SKM-1 treated with dmso at 0.1 percent for 144 hours (cell line): ENCODE results near the gene NELFCD.

Source experiments
- DNase-seq: peaks from one replicate; lab custom pipeline; 2025; ENCODE audit not compliant: unreplicated experiment; lab: John Stamatoyannopoulos, UW

Gene NELFCD

GRCh38 chr20:58993332-58994248, 12.5 kb downstream of the NELFCD start:
- DNase-seq, result no peak

DNA sequence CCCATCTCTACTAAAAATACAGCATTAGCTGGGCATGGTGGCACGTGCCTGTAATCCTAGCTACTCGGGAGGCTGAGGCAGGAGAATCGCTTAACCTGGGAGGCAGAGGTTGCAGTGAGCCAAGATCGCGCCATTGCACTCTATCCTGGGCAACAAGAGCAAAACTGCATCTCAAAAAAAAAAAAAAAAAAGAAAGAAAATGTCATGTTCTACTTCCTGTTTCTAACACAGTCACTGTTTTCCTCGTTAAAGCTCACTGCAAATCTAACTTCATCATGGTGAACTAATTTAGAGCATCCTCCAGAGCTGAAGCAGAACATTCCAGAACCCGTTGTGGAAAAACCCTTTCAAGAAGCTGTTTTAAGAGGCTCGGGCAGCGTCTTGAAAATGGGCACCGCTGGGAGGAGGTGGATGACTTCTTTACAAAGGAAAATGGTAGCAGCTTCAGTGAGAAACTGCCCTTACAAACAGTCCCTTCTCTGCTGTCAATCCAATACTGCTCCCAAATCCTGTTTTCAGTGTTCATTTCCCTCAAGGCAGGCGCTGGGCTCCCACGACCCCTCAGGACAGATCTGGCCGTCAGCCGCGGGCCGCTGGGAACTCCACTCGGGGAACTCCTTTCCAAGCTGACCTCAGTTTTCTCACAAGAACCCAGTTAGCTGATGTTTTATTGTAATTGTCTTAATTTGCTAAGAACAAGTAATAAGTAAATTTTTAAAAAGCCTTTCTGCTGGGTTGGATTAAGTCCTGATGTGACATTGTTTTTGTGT, 13.5 kb downstream of the NELFCD start:
- DNase-seq, result no peak

DNA sequence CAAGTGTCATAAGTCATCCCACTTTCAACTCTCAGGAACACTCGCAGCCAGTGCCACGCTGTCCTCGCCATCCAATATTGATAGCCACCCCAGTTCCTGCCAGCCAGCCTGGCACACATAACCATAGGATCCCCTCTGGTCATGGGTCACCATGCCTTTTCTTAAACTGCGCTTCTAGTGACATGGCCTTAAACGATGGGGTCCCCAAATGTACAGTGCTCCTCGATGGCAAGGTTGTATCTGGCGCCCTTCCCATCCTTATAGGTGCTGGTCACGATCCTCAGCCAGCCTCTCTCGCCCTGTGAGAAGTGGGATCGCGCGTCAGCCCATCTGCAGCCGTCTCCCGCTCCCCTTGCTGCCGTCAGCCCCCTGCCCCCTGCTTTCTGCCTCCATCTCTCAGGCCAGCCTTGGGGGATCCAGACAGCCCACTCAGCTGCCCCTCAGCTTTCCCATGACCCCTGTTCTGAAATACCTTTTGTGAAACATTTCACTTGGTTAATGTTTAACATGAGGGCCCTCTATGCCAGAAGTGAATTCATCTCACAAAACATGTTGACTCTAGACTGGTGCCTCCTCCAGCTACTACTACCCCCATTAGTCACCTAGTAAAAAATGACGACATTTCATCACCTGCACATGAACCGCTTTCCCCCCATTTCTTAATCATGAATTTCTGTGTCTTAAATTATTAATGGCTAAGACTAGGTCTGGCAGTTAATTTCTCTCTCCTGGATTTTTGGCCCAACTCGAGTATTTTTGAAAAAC, 14.6 kb downstream of the NELFCD start:
- DNase-seq, result no peak

- no peak for DNase-seq
Observed at GRCh38 chr20:58996226-58996611, 15.2 kb downstream of the NELFCD start.

- no peak for DNase-seq
Observed at GRCh38 chr20:58997141-58997770, 16.2 kb downstream of the NELFCD start.

GRCh38 chr20:58998656-58999055, 17.6 kb downstream of the NELFCD start:
- DNase-seq, result no peak

DNA sequence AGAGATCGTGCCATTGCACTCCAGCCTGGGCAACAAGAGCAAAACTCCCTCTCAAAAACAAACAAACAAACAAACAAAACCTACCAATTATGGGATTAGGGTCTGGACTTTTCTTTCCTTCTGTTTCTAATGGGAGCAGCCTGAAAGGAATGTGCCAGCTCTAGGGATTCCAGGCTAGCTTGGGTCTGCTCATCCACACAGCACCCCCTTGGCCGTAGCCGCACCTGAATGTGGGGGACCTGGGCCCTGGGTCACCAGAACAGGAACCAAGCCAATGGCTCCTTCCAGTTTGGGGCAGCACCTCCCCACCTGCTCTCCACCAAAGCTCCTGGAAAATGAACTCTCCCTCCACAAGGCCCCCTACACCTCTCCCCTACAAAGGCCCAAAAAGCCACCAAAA, 19.3 kb downstream of the NELFCD start:
- no peak for DNase-seq

DNA sequence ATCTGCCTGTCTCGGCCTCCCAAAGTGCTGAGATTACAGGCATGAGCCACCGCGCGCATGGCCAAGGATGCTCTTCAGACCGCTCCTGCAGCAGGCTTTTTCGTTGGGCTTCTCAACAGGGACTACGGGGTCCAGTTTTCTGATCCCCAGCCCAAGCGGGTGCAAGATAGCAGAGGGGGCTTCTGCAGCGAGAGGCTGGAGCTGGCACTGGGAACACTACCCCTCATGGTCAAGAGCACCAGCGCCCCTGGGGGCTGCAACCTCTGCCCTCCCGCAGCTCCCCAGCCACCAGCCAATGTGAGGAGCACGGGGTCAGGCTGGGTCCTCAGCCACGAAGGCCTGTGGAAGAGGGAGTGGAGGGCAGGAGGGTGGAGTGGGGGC, 20.0 kb downstream of the NELFCD start:
- DNase-seq, result no peak

DNA sequence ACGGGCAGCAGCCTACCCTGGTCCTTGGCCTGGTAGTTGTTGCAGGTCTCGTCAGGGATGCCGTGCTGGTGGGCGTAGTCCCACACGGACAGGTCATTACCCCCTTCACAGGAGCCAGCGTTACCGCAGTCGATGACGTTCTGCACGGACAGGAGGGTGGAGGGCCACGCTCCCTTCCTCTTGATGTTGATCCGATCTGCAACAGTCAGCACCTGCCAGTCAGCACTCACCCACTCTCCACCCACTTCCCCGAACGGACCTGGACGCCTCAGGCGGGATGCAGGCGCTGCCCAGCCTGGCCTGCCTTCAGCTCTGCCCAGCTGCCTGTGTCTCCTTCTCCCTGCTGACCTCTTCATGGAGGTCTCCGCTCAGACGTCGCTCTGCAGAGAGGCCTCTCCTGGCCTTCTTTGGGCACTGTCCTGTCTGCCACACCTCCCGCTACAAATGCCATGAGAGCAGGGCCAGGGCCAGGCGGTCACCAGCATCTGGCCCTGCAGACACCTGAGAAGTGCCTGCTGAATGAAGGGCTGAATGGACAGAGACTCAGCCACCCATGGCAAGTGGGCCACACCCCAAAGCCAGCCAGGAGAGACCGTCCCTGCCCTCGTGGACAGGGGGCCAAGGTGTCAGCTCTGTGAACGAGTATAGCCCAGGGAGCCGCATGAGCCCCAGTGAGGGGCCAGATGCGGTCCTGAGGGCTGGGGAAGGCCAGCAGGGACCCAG, 20.6 kb downstream of the NELFCD start:
- no peak for DNase-seq

- no peak for DNase-seq
Observed at GRCh38 chr20:59002388-59002787, 21.3 kb downstream of the NELFCD start.

GRCh38 chr20:59002874-59003399, 21.9 kb downstream of the NELFCD start:
- DNase-seq, result no peak

GRCh38 chr20:59003836-59004492, 22.9 kb downstream of the NELFCD start:
- DNase-seq, result no peak

DNA sequence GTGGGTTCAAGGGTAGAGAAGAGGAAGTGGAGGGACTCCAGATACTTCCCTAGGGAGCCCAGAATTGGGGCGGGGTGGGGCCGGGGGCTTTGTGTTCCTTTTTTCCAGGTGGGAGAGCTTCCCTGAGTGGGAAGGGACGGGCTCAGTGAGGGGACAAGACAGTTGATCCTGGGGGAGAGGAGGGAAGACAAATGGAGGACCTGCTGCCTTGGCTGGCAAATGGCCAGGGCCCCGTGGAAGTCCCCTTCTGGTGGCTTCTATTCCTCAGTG, 23.4 kb downstream of the NELFCD start:
- peak; percentile 52 for DNase-seq

- peak; percentile 76 for DNase-seq
Observed at GRCh38 chr20:59004763-59005522, 23.9 kb downstream of the NELFCD start.

DNA sequence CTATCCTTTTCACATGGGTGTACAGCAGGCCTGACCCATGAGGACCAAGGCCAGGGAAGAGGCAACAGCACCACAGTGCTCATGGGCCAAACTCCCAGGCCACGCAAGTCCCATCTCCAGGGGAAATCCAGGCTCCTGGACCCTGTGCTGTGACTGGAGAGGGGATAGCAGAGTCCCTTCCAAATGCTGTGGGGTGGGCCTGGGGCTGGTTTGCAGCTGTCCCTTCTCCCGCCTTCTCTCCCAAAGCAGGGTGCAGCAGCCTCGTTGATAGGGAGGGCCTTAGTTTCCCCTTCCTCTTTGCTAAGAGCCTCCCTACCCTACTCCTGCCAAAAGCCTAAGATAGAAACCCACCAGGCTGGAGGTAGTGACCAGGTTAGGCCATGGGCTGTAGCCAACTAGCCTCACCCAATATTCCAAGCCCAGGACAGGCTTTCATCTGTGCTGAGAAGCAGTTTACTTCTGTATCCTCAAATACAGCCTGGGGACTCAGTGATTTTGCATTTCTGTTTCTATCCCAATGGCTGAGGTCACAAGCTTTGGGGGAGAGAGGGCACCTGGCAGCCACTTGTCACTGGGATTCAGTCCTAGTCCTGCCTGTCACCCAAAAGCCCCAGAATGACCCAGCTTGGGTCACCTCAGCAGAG, 24.6 kb downstream of the NELFCD start:
- no peak for DNase-seq

GRCh38 chr20:59006167-59006863, 25.3 kb downstream of the NELFCD start:
- DNase-seq, result no peak

DNA sequence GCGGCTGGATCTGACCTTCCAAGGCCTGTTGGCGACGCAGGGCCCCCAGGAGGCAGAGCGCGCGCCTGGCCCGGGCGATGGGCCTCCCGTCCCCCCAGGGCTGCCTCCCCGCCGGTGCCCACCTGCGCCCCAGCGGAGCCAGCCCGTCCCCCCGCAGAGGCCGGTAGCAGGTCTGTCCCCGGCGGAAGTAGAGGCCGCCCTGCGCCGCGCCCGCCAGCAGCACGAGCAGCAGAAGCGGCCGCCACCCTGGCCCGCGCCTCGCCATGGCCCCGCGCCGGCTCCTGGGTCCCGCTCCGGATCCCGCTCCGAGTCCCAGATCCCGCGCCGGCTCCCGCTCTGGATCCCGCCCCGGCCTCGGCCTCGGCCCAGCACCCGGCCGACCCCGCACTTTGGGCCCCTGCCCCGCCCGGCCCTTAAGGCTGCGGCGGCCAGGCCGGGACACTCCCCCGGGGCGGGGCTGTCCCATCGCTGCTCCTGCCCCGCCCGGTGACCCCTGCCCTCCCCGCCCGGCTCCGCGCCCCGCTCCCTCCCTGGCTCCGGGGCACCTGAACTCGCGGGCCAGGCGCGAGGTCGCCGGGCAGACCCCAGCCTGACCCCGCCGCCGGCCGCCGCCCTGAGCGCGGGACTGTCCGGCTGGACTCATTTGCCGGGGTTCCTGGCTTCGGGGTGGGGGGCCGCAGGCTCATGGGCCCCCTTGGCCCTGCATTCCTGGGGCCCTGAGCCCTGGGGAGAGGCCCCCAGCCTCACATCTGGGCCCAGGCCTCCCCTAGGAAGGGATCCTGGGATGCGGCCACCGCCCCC, 26.0 kb downstream of the NELFCD start, which contains the start of gene CTSZ:
Gene CTSZ, minus strand, starts transcription at position 391 of the 801 bp plus-strand sequence. Its CDS starts 126 bp downstream, at position 265.
- peak; percentile 50 for DNase-seq
